DOHH2 (cell line): ENCODE results near the gene CBX5.

Source experiments
- H3F3A ChIP-seq: fragments of 200-600 bp; sonication (generic), shearing (Covaris generic); 2 replicates; pipeline ENCODE4 v1.6.0; 2016; ENCODE audit warnings: antibody characterized with exemption, mild to moderate bottlenecking; ENCODE audit not compliant: control insufficient read depth, insufficient read depth
- H3K27ac ChIP-seq: fragments of 200-600 bp; sonication (generic); 2 replicates; pipeline ENCODE4 v1.5.1; 2014; ENCODE audit warnings: low read depth, mild to moderate bottlenecking, low read length, moderate library complexity
- H3K27me3 ChIP-seq: fragments of 200-600 bp; sonication (generic); 2 replicates; pipeline ENCODE4 v1.6.1; 2014; ENCODE audit warnings: mild to moderate bottlenecking, low read length, mixed read lengths; ENCODE audit not compliant: control insufficient read depth
- H3K36me3 ChIP-seq: fragments of 200-600 bp; sonication (generic); 2 replicates; pipeline ENCODE4 v1.6.1; 2014; ENCODE audit warnings: mild to moderate bottlenecking, low read length, moderate library complexity, mixed read lengths; ENCODE audit not compliant: control insufficient read depth
- H3K4me1 ChIP-seq: fragments of 200-600 bp; sonication (generic); 2 replicates; pipeline ENCODE4 v1.6.1; 2014; ENCODE audit warnings: mild to moderate bottlenecking, low read length, mixed read lengths; ENCODE audit not compliant: control insufficient read depth
- H3K4me2 ChIP-seq: fragments of 200-600 bp; sonication (generic); 2 replicates; pipeline ENCODE4 v1.6.0; 2014; ENCODE audit warnings: mild to moderate bottlenecking, low read length, moderate library complexity
- H3K4me3 ChIP-seq: fragments of 200-600 bp; sonication (generic); 2 replicates; pipeline ENCODE4 v1.5.1; 2014; ENCODE audit warnings: mild to moderate bottlenecking, low read length, mixed read lengths
- H3K79me2 ChIP-seq: fragments of 200-600 bp; sonication (generic); 2 replicates; pipeline ENCODE4 v1.6.1; 2014; ENCODE audit warnings: mild to moderate bottlenecking, low read length, mixed read lengths; ENCODE audit not compliant: control insufficient read depth
- H3K9me2 ChIP-seq: fragments of 200-600 bp; sonication (generic); replicated peaks from 2 replicates; pipeline ENCODE4 v1.6.1; 2014; ENCODE audit warnings: mild to moderate bottlenecking, low read length, mixed read lengths; ENCODE audit not compliant: control insufficient read depth
- H3K9me3 ChIP-seq: fragments of 200-600 bp; sonication (generic); 2 replicates; pipeline ENCODE4 v1.6.1; 2014; ENCODE audit warnings: antibody characterized with exemption, low read length, mixed read lengths; ENCODE audit not compliant: control insufficient read depth, insufficient read depth
- H4K20me1 ChIP-seq: fragments of 200-600 bp; sonication (generic); 2 replicates; pipeline ENCODE4 v1.6.0; 2014; ENCODE audit warnings: low read depth, mild to moderate bottlenecking, antibody characterized with exemption, low read length, moderate library complexity; ENCODE audit not compliant: control insufficient read depth, insufficient read depth
- CTCF ChIP-seq: fragments of 200-600 bp; sonication (generic); IDR thresholded peaks from one replicate; pipeline ENCODE4 v1.5.1; 2014; ENCODE audit warnings: antibody characterized with exemption, mild to moderate bottlenecking, low read depth, low read length; ENCODE audit not compliant: poor library complexity, severe bottlenecking
- EZH2phosphoT487 ChIP-seq: fragments of 200-600 bp; sonication (generic); IDR thresholded peaks from 2 replicates; pipeline ENCODE4 v1.6.1; 2017; ENCODE audit warnings: borderline replicate concordance, mild to moderate bottlenecking, antibody characterized with exemption, low read length, moderate library complexity, mixed read lengths

Gene CBX5

DNA sequence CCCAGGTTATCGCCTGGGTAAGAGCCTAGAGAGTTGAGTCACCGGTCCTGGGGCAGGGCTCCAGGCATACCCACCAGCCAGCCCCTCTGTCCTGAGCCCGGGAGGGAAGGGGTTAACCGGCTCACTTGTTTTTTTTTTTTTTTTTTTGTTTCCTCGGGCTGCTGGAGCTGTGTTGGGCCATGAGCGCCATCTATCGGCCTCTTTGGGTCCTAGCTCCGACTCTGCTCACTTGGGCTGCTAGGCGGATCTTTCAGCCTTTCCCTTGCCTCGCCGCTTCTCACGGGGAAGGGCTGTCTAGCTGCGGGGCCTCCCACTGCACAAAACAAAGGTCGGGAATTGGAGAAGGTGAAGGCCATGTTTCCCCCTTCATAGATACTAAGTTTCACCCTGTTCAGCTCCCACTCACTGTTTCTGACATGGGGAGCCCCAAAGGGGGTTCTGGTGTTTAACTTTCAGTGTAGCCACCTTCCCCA is 88.3 kb downstream of the CBX5 start:
- Histone ChIP-seq H3K9me3 (no peaks in the 10 kb centered on the region), H3K4me1 (peaks cover 62% of the 10 kb centered on the region), H3K27ac (no peak overlapping the region), H4K20me1 (no peaks in the 10 kb centered on the region), H3K36me3 (peaks cover 7% of the 10 kb centered on the region), H3K27me3 (no peaks in the 10 kb centered on the region), H3K4me3 (no peak overlapping the region), H3K79me2 (peaks cover 10% of the 10 kb centered on the region), H3K9me2 (no peaks in the 10 kb centered on the region), H3K4me2 (peak overlapping the region; percentile 45), H3F3A (peaks cover 3% of the 10 kb centered on the region; the same call in 1 of the 2 replicates)
- TF ChIP-seq EZH2phosphoT487, result no peak
- TF ChIP-seq CTCF, result peak; percentile 83

DNA sequence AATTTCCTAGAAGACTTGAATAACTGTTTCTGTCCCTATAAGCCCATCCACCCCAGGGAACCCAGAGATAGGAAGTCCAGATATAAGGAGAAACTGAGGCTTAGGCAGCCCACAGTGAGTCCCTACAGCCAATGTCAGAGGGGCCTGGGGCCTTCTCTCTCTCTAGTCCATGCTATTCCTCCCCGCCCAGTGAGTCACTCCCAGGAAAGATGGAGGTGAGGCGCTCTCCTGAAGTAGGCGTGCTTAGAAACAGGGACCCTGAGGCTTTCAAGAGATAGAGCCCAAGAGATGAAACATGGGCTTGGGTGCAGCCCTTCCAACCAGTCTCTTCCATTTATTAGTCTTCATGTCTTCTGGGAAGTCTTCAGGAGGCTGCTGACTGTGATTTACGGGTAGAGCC is 88.8 kb downstream of the CBX5 start:
- H3K36me3 ChIP-seq, result peaks cover 7% of the 10 kb centered on the region
- H3K27ac ChIP-seq, result no peak overlapping the region
- no peaks in the 10 kb centered on the region for H3K27me3 ChIP-seq
- H4K20me1 ChIP-seq, result no peaks in the 10 kb centered on the region
- H3K4me2 ChIP-seq, result peak overlapping the region; percentile 45
- H3K4me3 ChIP-seq, result no peak overlapping the region
- H3K79me2 ChIP-seq, result peaks cover 10% of the 10 kb centered on the region
- H3K9me2 ChIP-seq, result no peaks in the 10 kb centered on the region
- peaks cover 57% of the 10 kb centered on the region for H3K4me1 ChIP-seq
- TF ChIP-seq CTCF (no peak), EZH2phosphoT487 (no peak)
- no peaks in the 10 kb centered on the region for H3K9me3 ChIP-seq
- H3F3A ChIP-seq, result no peaks in the 10 kb centered on the region

- no peaks in the 10 kb centered on the region for H3K9me2 ChIP-seq
- peak overlapping the region; percentile 68 for H3K4me3 ChIP-seq
- no peaks in the 10 kb centered on the region for H3K27me3 ChIP-seq
- TF ChIP-seq CTCF (no peak), EZH2phosphoT487 (no peak)
- H3K4me1 ChIP-seq, result peaks cover 43% of the 10 kb centered on the region
- H3K4me2 ChIP-seq, result peak overlapping the region; percentile 64
- no peaks in the 10 kb centered on the region for H3K9me3 ChIP-seq
- no peak overlapping the region for H3K27ac ChIP-seq
- H3K79me2 ChIP-seq, result peaks cover 10% of the 10 kb centered on the region
- no peaks in the 10 kb centered on the region for H3F3A ChIP-seq
- no peaks in the 10 kb centered on the region for H4K20me1 ChIP-seq
- H3K36me3 ChIP-seq, result peaks cover 7% of the 10 kb centered on the region
Measured at GRCh38 chr12:54189198-54189539, 90.8 kb downstream of the CBX5 start.
